ENCODE data around the gene OAT. TPM values are rescaled to one million over a fixed set of nuclear protein-coding genes. Genes with fewer than 3 reads are reported as not detected.

The OAT gene
- total RNA-seq, 1 experiment from 2014 or later, result 25.2 TPM

DNA sequence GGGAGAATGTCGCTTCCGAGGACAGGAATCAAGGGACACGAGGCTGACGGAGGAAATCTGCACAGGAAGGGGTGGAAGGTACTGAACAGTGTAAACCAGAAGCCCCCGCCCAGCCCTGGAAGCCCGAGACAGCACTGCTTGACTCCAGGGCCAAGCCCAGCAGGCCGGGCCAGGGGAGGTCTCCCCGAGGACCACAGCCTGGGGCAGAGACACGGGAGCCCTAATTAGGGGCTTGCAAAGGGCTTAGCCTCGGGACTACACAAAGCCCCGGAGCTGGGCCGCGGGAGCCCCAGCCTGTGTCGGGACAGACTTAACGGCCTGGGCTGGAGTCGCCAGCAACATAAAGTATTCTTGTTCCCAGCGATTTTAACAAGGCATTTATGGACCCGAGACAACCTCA lies 50.8 kb downstream of the OAT start:
- ChIA-PET CTCF (no interaction called here), POLR2A (ENCODE audit: low non-redundant PET) (no interaction called here)
- Histone ChIP-seq H3K36me3 (ENCODE audit: insufficient read depth, low read length, poor library complexity, severe bottlenecking) (no peaks in the 10 kb centered on the region), H3K27ac (ENCODE audit: low read depth, low read length, poor library complexity, severe bottlenecking) (no peak overlapping the region), H3K4me3 (ENCODE audit: low read depth, low read length, poor library complexity, severe bottlenecking) (no peak overlapping the region), H3K9me3 (ENCODE audit: low read depth, low read length, poor library complexity, severe bottlenecking) (no peaks in the 10 kb centered on the region), H3K27me3 (replicated peaks; ENCODE audit: insufficient read depth, low read depth, low read length, poor library complexity) (peaks cover 25% of the 10 kb centered on the region), H3K4me1 (ENCODE audit: insufficient read depth, low read length, poor library complexity, severe bottlenecking) (no peaks in the 10 kb centered on the region)
- no peak for TF ChIP-seq EZH2 (IDR thresholded peaks at IDR 0.05; ENCODE audit: borderline replicate concordance, low read depth, low read length, poor library complexity, severe bottlenecking)
- TF ChIP-seq, protein P1, sequence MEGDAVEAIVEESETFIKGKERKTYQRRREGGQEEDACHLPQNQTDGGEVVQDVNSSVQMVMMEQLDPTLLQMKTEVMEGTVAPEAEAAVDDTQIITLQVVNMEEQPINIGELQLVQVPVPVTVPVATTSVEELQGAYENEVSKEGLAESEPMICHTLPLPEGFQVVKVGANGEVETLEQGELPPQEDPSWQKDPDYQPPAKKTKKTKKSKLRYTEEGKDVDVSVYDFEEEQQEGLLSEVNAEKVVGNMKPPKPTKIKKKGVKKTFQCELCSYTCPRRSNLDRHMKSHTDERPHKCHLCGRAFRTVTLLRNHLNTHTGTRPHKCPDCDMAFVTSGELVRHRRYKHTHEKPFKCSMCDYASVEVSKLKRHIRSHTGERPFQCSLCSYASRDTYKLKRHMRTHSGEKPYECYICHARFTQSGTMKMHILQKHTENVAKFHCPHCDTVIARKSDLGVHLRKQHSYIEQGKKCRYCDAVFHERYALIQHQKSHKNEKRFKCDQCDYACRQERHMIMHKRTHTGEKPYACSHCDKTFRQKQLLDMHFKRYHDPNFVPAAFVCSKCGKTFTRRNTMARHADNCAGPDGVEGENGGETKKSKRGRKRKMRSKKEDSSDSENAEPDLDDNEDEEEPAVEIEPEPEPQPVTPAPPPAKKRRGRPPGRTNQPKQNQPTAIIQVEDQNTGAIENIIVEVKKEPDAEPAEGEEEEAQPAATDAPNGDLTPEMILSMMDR (conservative IDR thresholded peaks at IDR 0.05; ENCODE audit: low read depth, low read length), result no peak
- no peak for DNase-seq (ENCODE audit: low spot score)
- BruUV-seq (replicated peaks), result no TSS peak
- intact Hi-C loops (cut with micrococcal nuclease; ENCODE audit: unreplicated experiment), result no loop called here

DNA sequence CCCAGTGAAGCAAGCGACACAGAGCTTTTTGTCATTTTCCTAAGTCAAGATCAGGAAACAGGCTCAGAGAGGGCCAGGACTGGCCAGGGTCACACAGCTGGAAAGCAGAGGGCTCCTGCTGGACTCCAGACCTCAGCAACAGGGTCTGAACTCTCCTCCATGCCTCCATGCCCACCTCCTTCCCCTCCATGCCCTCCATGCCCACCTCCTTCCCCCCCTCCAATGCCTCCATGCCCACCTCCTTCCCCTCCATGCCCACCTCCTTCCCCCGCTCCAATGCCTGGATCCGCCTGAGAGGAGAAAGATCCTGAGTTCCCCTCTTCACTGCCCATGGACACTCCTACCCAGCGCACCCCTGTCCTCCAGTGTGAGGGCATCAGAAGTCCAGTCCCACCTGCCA lies 51.3 kb downstream of the OAT start:
- CTCF ChIA-PET, result no interaction called here
- no peak overlapping the region for H3K27ac ChIP-seq (ENCODE audit: low read depth, low read length, poor library complexity, severe bottlenecking)
- intact Hi-C loops (cut with micrococcal nuclease; ENCODE audit: unreplicated experiment), result no loop called here
- peaks cover 24% of the 10 kb centered on the region for H3K27me3 ChIP-seq (replicated peaks; ENCODE audit: insufficient read depth, low read depth, low read length, poor library complexity)
- H3K4me3 ChIP-seq (ENCODE audit: low read depth, low read length, poor library complexity, severe bottlenecking), result no peak overlapping the region
- no peaks in the 10 kb centered on the region for H3K36me3 ChIP-seq (ENCODE audit: insufficient read depth, low read length, poor library complexity, severe bottlenecking)
- BruUV-seq (replicated peaks), result no TSS peak
- POLR2A ChIA-PET (ENCODE audit: low non-redundant PET), result no interaction called here
- TF ChIP-seq, protein P1 (conservative IDR thresholded peaks at IDR 0.05; ENCODE audit: low read depth, low read length), result no peak
- no peak for TF ChIP-seq EZH2 (IDR thresholded peaks at IDR 0.05; ENCODE audit: borderline replicate concordance, low read depth, low read length, poor library complexity, severe bottlenecking)
- DNase-seq (ENCODE audit: low spot score), result no peak
- H3K4me1 ChIP-seq (ENCODE audit: insufficient read depth, low read length, poor library complexity, severe bottlenecking), result no peaks in the 10 kb centered on the region
- H3K9me3 ChIP-seq (ENCODE audit: low read depth, low read length, poor library complexity, severe bottlenecking), result no peaks in the 10 kb centered on the region

DNA sequence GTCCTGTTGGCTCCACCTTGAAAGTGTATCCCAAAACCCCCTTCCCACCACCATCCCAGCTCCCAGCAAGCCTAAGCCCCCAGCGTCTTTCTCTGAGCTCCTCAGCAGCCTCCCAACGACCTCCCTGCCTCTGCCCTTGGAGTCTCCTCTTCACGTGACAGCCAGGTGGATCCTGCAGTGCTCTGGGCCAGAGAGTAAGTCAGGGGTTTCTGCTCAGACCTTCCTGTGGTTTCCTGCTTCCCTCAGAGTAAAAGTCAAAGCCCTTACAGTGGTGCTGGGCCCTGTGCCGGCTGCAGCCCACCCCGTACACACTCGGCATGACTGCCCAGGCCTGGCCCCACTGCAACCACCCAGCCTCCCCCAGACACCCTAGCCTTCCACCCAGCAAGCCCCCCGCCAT lies 51.9 kb downstream of the OAT start:
- H3K36me3 ChIP-seq (ENCODE audit: insufficient read depth, low read length, poor library complexity, severe bottlenecking), result no peaks in the 10 kb centered on the region
- intact Hi-C loops (cut with micrococcal nuclease; ENCODE audit: unreplicated experiment), result no loop called here
- no peaks in the 10 kb centered on the region for H3K9me3 ChIP-seq (ENCODE audit: low read depth, low read length, poor library complexity, severe bottlenecking)
- H3K4me3 ChIP-seq (ENCODE audit: low read depth, low read length, poor library complexity, severe bottlenecking), result no peak overlapping the region
- DNase-seq (ENCODE audit: low spot score), result no peak
- POLR2A ChIA-PET (ENCODE audit: low non-redundant PET), result no interaction called here
- H3K4me1 ChIP-seq (ENCODE audit: insufficient read depth, low read length, poor library complexity, severe bottlenecking), result no peaks in the 10 kb centered on the region
- CTCF ChIA-PET, result no interaction called here
- peaks cover 21% of the 10 kb centered on the region for H3K27me3 ChIP-seq (replicated peaks; ENCODE audit: insufficient read depth, low read depth, low read length, poor library complexity)
- BruUV-seq (replicated peaks), result no TSS peak
- H3K27ac ChIP-seq (ENCODE audit: low read depth, low read length, poor library complexity, severe bottlenecking), result no peak overlapping the region
- TF ChIP-seq, protein P1 (conservative IDR thresholded peaks at IDR 0.05; ENCODE audit: low read depth, low read length), result no peak
